Suppressor macrophage treated with lipopolysaccharide for 4 hours (primary cell): Measurements from ENCODE around the gene PDZRN4.

Experiments used
- DNase-seq: peaks from one replicate; pipeline ENCODE4 v3.0.0-alpha.2; 2020

PDZRN4 gene

GRCh38 chr12:41365653-41366171, 177.6 kb downstream of the PDZRN4 start:
- DNase-seq = no peak

- DNase-seq = peak; percentile 1
Measured at GRCh38 chr12:41367726-41368405, 179.7 kb downstream of the PDZRN4 start.

- no peak for DNase-seq
Measured at GRCh38 chr12:41380878-41381277, 192.8 kb downstream of the PDZRN4 start.

GRCh38 chr12:41402801-41403200, 214.7 kb downstream of the PDZRN4 start:
- peak; percentile 17 for DNase-seq

- no peak for DNase-seq
Measured at GRCh38 chr12:41407232-41407799, 219.2 kb downstream of the PDZRN4 start.

GRCh38 chr12:41409628-41410027, 221.5 kb downstream of the PDZRN4 start:
- no peak for DNase-seq

GRCh38 chr12:41418586-41418985, 230.5 kb downstream of the PDZRN4 start:
- no peak for DNase-seq

- DNase-seq = no peak
Measured at GRCh38 chr12:41419131-41419893, 231.2 kb downstream of the PDZRN4 start.

- no peak for DNase-seq
Measured at GRCh38 chr12:41424651-41425050, 236.5 kb downstream of the PDZRN4 start.

- DNase-seq = no peak
Measured at GRCh38 chr12:41433460-41433859, 245.3 kb downstream of the PDZRN4 start.

- DNase-seq = no peak
Measured at GRCh38 chr12:41436076-41436475, 248.0 kb downstream of the PDZRN4 start.

- DNase-seq = no peak
Measured at GRCh38 chr12:41437563-41437962, 249.4 kb downstream of the PDZRN4 start.

GRCh38 chr12:41438854-41439541, 250.9 kb downstream of the PDZRN4 start:
- DNase-seq = no peak

- no peak for DNase-seq
Measured at GRCh38 chr12:41439801-41440200, 251.7 kb downstream of the PDZRN4 start.

- DNase-seq = no peak
Measured at GRCh38 chr12:41441180-41441579, 253.1 kb downstream of the PDZRN4 start.

- peak; percentile 4 for DNase-seq
Measured at GRCh38 chr12:41442896-41443295, 254.8 kb downstream of the PDZRN4 start.

GRCh38 chr12:41443690-41444089, 255.6 kb downstream of the PDZRN4 start:
- DNase-seq = no peak

GRCh38 chr12:41452838-41453407, 264.8 kb downstream of the PDZRN4 start:
- no peak for DNase-seq

GRCh38 chr12:41453409-41453808, 265.3 kb downstream of the PDZRN4 start:
- no peak for DNase-seq

GRCh38 chr12:41459111-41459905, 271.2 kb downstream of the PDZRN4 start:
- DNase-seq = no peak

GRCh38 chr12:41459906-41460214, 271.7 kb downstream of the PDZRN4 start:
- DNase-seq = no peak

GRCh38 chr12:41460906-41461305, 272.8 kb downstream of the PDZRN4 start:
- no peak for DNase-seq
